ENCODE data around the gene TBC1D21.

- TF ChIP-seq, protein P1, sequence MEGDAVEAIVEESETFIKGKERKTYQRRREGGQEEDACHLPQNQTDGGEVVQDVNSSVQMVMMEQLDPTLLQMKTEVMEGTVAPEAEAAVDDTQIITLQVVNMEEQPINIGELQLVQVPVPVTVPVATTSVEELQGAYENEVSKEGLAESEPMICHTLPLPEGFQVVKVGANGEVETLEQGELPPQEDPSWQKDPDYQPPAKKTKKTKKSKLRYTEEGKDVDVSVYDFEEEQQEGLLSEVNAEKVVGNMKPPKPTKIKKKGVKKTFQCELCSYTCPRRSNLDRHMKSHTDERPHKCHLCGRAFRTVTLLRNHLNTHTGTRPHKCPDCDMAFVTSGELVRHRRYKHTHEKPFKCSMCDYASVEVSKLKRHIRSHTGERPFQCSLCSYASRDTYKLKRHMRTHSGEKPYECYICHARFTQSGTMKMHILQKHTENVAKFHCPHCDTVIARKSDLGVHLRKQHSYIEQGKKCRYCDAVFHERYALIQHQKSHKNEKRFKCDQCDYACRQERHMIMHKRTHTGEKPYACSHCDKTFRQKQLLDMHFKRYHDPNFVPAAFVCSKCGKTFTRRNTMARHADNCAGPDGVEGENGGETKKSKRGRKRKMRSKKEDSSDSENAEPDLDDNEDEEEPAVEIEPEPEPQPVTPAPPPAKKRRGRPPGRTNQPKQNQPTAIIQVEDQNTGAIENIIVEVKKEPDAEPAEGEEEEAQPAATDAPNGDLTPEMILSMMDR (IDR thresholded peaks at IDR 0.05): no peak
- no peak for TF ChIP-seq POLR2AphosphoS5 (IDR thresholded peaks at IDR 0.05)
These were observed 15.8 kb downstream of the TBC1D21 start for GRCh38 chr15:73889053-73889761.
